K562 (cell line): ENCODE results near the gene DDC. TPM values are rescaled to one million over a fixed set of nuclear protein-coding genes. Genes with fewer than 3 reads are reported as not detected.

Experiments used
- ILF3 ChIP-seq: fragments of 450-650 bp; IDR thresholded peaks from 2 replicates; pipeline ENCODE4 v1.6.1; 2018; ENCODE audit warnings: antibody characterized with exemption, mild to moderate bottlenecking, moderate library complexity, borderline replicate concordance
- LCOR ChIP-seq: sonication (generic); formaldehyde crosslinking; IDR thresholded peaks from 2 replicates; pipeline ENCODE4 v1.8.0; 2022; ENCODE audit warnings: mild to moderate bottlenecking, missing genetic modification reagents
- MAZ ChIP-seq, 2 experiments: fragments of 450-650 bp in 1 of 2; sonication (generic) in 1 of 2; formaldehyde crosslinking; IDR thresholded peaks in 1 of 2; conservative IDR thresholded peaks in 1 of 2; 2 replicates each; pipeline versions ENCODE4 v1.4.0 to v1.5.0; 2020; ENCODE audit warnings: mild to moderate bottlenecking in 1 of 2, missing genetic modification reagents in 1 of 2
- MCM5 ChIP-seq: fragments of 450-650 bp; IDR thresholded peaks from 2 replicates; pipeline ENCODE4 v1.6.1; 2016; ENCODE audit warnings: low read depth
- PHF21A ChIP-seq: fragments of 450-650 bp; IDR thresholded peaks from 2 replicates; pipeline ENCODE4 v1.6.1; 2017; ENCODE audit warnings: low read depth, borderline replicate concordance
- SMARCE1 ChIP-seq: fragments of 450-650 bp; IDR thresholded peaks from 2 replicates; pipeline ENCODE4 v1.7.1; 2016; ENCODE audit warnings: mild to moderate bottlenecking
- SPI1 ChIP-seq: IDR thresholded peaks from 2 replicates; pipeline ENCODE4 v1.6.1; 2011; ENCODE audit warnings: low read depth, low read length, control low read depth, borderline replicate concordance
- ZNF12 ChIP-seq: sonication (generic); formaldehyde crosslinking; IDR thresholded peaks from 2 replicates; pipeline ENCODE4 v1.4.0; 2020; ENCODE audit warnings: mild to moderate bottlenecking, missing genetic modification reagents
- ZNF354B ChIP-seq: fragments of 250-450 bp; sonication (Bioruptor Pico); IDR thresholded peaks from 2 replicates; pipeline ENCODE4 v1.4.0; 2020
- polyA plus RNA-seq, 8 experiments: library from polyadenylated mRNA; depleted of rRNA in 4 of 8; stranded (reverse) in 5 of 8; unstranded in 3 of 8; fragments of >200 nt; fragmentation: Nextera tagmentation in 2 of 8; fragmentation: Illumina TruSeq in 1 of 8; extraction: Ambion mirVana in 2 of 8; extraction: Trizol in 1 of 8; gene quantifications; 2 replicates each; pipeline versions ENCODE4 v1.2.1 to v1.2.3, GENCODE V29; 2011 to 2014; ENCODE audit warnings: inconsistent platforms in 1 of 8, missing spikeins in 1 of 8
- total RNA-seq, 7 experiments: library from RNA; depleted of rRNA in 6 of 7; stranded (reverse); fragments of >200 nt in 6 of 7; fragmentation: Illumina TruSeq in 2 of 7; extraction: Trizol in 2 of 7; gene quantifications; 2 replicates each; pipeline versions ENCODE4 v1.2.1 to v1.2.3, GENCODE V29; 2011 to 2021; ENCODE audit warnings: low replicate concordance in 1 of 7
- TF ChIP-seq, protein P1 (sequence below): fragments of 450-650 bp; IDR thresholded peaks from 2 replicates; pipeline ENCODE4 v1.6.1; 2016
- TF ChIP-seq, protein P2 (sequence below): sonication (generic); formaldehyde crosslinking; IDR thresholded peaks from 2 replicates; pipeline ENCODE4 v1.8.0; 2023; ENCODE audit warnings: mild to moderate bottlenecking, missing genetic modification reagents
- TF ChIP-seq, protein P3 (sequence below): fragments of 450-650 bp; IDR thresholded peaks from 2 replicates; pipeline ENCODE4 v1.6.1; 2016; ENCODE audit warnings: mild to moderate bottlenecking, moderate library complexity
- TF ChIP-seq, protein P4 (sequence below): fragments of 450-650 bp; IDR thresholded peaks from 2 replicates; pipeline ENCODE4 v1.6.1; 2016; ENCODE audit warnings: antibody characterized with exemption

The DDC gene
- total and polyA plus RNA-seq, 9 of the 15 experiments (the other 6 are each of a cell fraction or from before 2014, with no cell fraction given), result not detected

DNA sequence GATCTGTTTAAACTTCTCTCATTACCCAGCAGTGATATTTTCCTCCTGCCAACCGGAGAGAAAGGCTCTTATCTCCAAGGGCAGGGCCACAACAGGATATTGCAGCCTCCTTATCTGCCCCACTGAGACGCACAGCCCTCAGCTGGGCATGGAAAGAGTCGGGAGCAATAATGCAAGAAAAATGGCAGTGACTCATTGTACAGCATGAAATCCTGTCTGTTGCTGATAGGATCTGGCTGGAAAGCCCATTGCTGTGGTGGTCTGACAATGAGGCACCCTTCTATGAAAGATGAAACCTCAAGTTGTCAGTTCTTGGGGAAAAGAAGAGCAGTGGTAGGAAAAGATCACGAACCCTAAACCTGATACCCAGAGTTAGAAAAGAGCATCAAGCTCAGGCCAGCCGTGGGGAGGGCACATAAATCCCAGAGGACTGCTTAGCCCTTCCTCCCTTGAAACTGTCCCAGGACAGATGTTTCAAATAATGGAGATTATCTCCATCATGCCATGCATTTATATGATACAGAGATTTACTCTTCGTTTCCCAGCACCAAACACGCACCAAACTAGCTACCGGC is 68.0 kb downstream of the DDC start (continued):
- TF ChIP-seq SPI1, result no peak
- TF ChIP-seq, protein P1, sequence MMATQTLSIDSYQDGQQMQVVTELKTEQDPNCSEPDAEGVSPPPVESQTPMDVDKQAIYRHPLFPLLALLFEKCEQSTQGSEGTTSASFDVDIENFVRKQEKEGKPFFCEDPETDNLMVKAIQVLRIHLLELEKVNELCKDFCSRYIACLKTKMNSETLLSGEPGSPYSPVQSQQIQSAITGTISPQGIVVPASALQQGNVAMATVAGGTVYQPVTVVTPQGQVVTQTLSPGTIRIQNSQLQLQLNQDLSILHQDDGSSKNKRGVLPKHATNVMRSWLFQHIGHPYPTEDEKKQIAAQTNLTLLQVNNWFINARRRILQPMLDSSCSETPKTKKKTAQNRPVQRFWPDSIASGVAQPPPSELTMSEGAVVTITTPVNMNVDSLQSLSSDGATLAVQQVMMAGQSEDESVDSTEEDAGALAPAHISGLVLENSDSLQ, result peak; percentile 51
- peak; percentile 70; the same call in 1 of the 2 replicates for TF ChIP-seq ILF3
- TF ChIP-seq MAZ (CRISPR knock-in tag; conservative IDR thresholded peaks at IDR 0.05 in 1 of 2, IDR thresholded peaks at IDR 0.05 in 1 of 2), result peak; percentile 51 to 71
- 0 out of 2 replicates have a peak, but pooled peaks have one; percentile 48 for TF ChIP-seq LCOR
- no peak for TF ChIP-seq MCM5
- no peak for TF ChIP-seq ZNF354B
- TF ChIP-seq, protein P2, sequence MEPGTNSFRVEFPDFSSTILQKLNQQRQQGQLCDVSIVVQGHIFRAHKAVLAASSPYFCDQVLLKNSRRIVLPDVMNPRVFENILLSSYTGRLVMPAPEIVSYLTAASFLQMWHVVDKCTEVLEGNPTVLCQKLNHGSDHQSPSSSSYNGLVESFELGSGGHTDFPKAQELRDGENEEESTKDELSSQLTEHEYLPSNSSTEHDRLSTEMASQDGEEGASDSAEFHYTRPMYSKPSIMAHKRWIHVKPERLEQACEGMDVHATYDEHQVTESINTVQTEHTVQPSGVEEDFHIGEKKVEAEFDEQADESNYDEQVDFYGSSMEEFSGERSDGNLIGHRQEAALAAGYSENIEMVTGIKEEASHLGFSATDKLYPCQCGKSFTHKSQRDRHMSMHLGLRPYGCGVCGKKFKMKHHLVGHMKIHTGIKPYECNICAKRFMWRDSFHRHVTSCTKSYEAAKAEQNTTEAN (CRISPR knock-in tag), result no peak
- no peak for TF ChIP-seq ZNF12 (CRISPR knock-in tag)
- peak; percentile 47; the same call in 1 of the 2 replicates for TF ChIP-seq PHF21A
- TF ChIP-seq, protein P3, sequence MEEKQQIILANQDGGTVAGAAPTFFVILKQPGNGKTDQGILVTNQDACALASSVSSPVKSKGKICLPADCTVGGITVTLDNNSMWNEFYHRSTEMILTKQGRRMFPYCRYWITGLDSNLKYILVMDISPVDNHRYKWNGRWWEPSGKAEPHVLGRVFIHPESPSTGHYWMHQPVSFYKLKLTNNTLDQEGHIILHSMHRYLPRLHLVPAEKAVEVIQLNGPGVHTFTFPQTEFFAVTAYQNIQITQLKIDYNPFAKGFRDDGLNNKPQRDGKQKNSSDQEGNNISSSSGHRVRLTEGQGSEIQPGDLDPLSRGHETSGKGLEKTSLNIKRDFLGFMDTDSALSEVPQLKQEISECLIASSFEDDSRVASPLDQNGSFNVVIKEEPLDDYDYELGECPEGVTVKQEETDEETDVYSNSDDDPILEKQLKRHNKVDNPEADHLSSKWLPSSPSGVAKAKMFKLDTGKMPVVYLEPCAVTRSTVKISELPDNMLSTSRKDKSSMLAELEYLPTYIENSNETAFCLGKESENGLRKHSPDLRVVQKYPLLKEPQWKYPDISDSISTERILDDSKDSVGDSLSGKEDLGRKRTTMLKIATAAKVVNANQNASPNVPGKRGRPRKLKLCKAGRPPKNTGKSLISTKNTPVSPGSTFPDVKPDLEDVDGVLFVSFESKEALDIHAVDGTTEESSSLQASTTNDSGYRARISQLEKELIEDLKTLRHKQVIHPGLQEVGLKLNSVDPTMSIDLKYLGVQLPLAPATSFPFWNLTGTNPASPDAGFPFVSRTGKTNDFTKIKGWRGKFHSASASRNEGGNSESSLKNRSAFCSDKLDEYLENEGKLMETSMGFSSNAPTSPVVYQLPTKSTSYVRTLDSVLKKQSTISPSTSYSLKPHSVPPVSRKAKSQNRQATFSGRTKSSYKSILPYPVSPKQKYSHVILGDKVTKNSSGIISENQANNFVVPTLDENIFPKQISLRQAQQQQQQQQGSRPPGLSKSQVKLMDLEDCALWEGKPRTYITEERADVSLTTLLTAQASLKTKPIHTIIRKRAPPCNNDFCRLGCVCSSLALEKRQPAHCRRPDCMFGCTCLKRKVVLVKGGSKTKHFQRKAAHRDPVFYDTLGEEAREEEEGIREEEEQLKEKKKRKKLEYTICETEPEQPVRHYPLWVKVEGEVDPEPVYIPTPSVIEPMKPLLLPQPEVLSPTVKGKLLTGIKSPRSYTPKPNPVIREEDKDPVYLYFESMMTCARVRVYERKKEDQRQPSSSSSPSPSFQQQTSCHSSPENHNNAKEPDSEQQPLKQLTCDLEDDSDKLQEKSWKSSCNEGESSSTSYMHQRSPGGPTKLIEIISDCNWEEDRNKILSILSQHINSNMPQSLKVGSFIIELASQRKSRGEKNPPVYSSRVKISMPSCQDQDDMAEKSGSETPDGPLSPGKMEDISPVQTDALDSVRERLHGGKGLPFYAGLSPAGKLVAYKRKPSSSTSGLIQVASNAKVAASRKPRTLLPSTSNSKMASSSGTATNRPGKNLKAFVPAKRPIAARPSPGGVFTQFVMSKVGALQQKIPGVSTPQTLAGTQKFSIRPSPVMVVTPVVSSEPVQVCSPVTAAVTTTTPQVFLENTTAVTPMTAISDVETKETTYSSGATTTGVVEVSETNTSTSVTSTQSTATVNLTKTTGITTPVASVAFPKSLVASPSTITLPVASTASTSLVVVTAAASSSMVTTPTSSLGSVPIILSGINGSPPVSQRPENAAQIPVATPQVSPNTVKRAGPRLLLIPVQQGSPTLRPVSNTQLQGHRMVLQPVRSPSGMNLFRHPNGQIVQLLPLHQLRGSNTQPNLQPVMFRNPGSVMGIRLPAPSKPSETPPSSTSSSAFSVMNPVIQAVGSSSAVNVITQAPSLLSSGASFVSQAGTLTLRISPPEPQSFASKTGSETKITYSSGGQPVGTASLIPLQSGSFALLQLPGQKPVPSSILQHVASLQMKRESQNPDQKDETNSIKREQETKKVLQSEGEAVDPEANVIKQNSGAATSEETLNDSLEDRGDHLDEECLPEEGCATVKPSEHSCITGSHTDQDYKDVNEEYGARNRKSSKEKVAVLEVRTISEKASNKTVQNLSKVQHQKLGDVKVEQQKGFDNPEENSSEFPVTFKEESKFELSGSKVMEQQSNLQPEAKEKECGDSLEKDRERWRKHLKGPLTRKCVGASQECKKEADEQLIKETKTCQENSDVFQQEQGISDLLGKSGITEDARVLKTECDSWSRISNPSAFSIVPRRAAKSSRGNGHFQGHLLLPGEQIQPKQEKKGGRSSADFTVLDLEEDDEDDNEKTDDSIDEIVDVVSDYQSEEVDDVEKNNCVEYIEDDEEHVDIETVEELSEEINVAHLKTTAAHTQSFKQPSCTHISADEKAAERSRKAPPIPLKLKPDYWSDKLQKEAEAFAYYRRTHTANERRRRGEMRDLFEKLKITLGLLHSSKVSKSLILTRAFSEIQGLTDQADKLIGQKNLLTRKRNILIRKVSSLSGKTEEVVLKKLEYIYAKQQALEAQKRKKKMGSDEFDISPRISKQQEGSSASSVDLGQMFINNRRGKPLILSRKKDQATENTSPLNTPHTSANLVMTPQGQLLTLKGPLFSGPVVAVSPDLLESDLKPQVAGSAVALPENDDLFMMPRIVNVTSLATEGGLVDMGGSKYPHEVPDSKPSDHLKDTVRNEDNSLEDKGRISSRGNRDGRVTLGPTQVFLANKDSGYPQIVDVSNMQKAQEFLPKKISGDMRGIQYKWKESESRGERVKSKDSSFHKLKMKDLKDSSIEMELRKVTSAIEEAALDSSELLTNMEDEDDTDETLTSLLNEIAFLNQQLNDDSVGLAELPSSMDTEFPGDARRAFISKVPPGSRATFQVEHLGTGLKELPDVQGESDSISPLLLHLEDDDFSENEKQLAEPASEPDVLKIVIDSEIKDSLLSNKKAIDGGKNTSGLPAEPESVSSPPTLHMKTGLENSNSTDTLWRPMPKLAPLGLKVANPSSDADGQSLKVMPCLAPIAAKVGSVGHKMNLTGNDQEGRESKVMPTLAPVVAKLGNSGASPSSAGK, result no peak
- TF ChIP-seq, protein P4, sequence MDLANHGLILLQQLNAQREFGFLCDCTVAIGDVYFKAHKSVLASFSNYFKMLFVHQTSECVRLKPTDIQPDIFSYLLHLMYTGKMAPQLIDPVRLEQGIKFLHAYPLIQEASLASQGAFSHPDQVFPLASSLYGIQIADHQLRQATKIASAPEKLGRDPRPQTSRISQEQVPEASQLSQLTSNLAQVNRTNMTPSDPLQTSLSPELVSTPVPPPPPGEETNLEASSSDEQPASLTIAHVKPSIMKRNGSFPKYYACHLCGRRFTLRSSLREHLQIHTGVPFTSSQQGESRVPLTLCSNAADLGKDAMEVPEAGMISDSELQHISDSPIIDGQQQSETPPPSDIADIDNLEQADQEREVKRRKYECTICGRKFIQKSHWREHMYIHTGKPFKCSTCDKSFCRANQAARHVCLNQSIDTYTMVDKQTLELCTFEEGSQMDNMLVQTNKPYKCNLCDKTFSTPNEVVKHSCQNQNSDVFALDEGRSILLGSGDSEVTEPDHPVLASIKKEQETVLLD, result peak; percentile 88
- peak; percentile 98 for TF ChIP-seq SMARCE1
